HEK293 (cell line): Measurements from ENCODE around the gene CLMN.

Experiments used
- KLF9 ChIP-seq: fragments of 450-650 bp; formaldehyde crosslinking; IDR thresholded peaks from 2 replicates; pipeline ENCODE4 v1.5.1; 2016; ENCODE audit warnings: missing biosample characterization, missing genetic modification characterization, low read depth
- ZBTB8A ChIP-seq: fragments of 450-650 bp; formaldehyde crosslinking; IDR thresholded peaks from 2 replicates; pipeline ENCODE4 v1.5.1; 2016; ENCODE audit warnings: missing biosample characterization, missing genetic modification characterization
- ZNF121 ChIP-seq: fragments of 450-650 bp; formaldehyde crosslinking; IDR thresholded peaks from 2 replicates; pipeline ENCODE4 v1.5.1; 2016; ENCODE audit warnings: missing biosample characterization, missing genetic modification characterization
- ZNF146 ChIP-seq: fragments of 450-650 bp; formaldehyde crosslinking; IDR thresholded peaks from 2 replicates; pipeline ENCODE4 v1.5.1; 2016; ENCODE audit warnings: missing biosample characterization, missing genetic modification characterization
- ZNF155 ChIP-seq: fragments of 450-650 bp; formaldehyde crosslinking; IDR thresholded peaks from 2 replicates; pipeline ENCODE4 v1.5.1; 2016; ENCODE audit warnings: missing biosample characterization, missing genetic modification characterization
- ZNF24 ChIP-seq: fragments of 450-650 bp; formaldehyde crosslinking; IDR thresholded peaks from 2 replicates; pipeline ENCODE4 v1.5.1; 2016; ENCODE audit warnings: missing biosample characterization, missing genetic modification characterization
- ZNF335 ChIP-seq: fragments of 450-650 bp; formaldehyde crosslinking; conservative IDR thresholded peaks from 2 replicates; pipeline ENCODE4 v1.5.1; 2016; ENCODE audit warnings: missing biosample characterization, missing genetic modification characterization
- TF ChIP-seq, protein P1 (sequence below): fragments of 450-650 bp; formaldehyde crosslinking; IDR thresholded peaks from 2 replicates; pipeline ENCODE4 v1.5.1; 2016; ENCODE audit warnings: missing biosample characterization, missing genetic modification characterization
- TF ChIP-seq, protein P2 (sequence below): fragments of 450-650 bp; formaldehyde crosslinking; IDR thresholded peaks from 2 replicates; pipeline ENCODE4 v1.5.1; 2016; ENCODE audit warnings: missing biosample characterization, missing genetic modification characterization
- TF ChIP-seq, protein P3 (sequence below): fragments of 450-650 bp; formaldehyde crosslinking; IDR thresholded peaks from 2 replicates; pipeline ENCODE4 v1.5.0; 2017; ENCODE audit warnings: missing biosample characterization, missing genetic modification characterization, borderline replicate concordance

DNA sequence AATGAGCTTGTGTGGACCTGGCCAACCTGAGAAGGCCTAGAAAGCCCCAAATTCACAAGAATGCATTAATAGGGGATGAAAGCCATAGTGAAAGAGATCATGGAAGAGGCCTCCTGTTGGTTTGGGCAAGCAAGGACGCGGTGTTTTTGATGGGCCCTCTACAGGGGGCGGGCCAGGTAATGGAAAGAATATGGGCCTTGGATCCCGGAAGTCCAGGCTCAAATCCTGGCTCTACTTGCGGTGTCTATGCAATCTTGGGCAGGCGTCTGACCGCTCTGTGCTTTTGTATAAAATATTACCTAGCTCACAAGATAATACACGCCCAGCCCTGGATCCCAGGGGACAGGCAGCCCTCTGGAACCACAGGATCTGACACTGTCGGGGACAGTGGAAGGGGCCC lies 41.1 kb upstream of the CLMN start:
- TF ChIP-seq KLF9 (no peak), ZNF146 (tag by site-specific recombination) (no peak), ZNF335 (no peak), ZNF155 (no peak), ZBTB8A (no peak), ZNF121 (tag by site-specific recombination) (no peak), ZNF24 (tag by site-specific recombination) (no peak)
- TF ChIP-seq, protein P1, sequence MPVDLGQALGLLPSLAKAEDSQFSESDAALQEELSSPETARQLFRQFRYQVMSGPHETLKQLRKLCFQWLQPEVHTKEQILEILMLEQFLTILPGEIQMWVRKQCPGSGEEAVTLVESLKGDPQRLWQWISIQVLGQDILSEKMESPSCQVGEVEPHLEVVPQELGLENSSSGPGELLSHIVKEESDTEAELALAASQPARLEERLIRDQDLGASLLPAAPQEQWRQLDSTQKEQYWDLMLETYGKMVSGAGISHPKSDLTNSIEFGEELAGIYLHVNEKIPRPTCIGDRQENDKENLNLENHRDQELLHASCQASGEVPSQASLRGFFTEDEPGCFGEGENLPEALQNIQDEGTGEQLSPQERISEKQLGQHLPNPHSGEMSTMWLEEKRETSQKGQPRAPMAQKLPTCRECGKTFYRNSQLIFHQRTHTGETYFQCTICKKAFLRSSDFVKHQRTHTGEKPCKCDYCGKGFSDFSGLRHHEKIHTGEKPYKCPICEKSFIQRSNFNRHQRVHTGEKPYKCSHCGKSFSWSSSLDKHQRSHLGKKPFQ (tag by site-specific recombination): no peak
- TF ChIP-seq, protein P2, sequence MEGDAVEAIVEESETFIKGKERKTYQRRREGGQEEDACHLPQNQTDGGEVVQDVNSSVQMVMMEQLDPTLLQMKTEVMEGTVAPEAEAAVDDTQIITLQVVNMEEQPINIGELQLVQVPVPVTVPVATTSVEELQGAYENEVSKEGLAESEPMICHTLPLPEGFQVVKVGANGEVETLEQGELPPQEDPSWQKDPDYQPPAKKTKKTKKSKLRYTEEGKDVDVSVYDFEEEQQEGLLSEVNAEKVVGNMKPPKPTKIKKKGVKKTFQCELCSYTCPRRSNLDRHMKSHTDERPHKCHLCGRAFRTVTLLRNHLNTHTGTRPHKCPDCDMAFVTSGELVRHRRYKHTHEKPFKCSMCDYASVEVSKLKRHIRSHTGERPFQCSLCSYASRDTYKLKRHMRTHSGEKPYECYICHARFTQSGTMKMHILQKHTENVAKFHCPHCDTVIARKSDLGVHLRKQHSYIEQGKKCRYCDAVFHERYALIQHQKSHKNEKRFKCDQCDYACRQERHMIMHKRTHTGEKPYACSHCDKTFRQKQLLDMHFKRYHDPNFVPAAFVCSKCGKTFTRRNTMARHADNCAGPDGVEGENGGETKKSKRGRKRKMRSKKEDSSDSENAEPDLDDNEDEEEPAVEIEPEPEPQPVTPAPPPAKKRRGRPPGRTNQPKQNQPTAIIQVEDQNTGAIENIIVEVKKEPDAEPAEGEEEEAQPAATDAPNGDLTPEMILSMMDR (tag by site-specific recombination): no peak
- TF ChIP-seq, protein P3, sequence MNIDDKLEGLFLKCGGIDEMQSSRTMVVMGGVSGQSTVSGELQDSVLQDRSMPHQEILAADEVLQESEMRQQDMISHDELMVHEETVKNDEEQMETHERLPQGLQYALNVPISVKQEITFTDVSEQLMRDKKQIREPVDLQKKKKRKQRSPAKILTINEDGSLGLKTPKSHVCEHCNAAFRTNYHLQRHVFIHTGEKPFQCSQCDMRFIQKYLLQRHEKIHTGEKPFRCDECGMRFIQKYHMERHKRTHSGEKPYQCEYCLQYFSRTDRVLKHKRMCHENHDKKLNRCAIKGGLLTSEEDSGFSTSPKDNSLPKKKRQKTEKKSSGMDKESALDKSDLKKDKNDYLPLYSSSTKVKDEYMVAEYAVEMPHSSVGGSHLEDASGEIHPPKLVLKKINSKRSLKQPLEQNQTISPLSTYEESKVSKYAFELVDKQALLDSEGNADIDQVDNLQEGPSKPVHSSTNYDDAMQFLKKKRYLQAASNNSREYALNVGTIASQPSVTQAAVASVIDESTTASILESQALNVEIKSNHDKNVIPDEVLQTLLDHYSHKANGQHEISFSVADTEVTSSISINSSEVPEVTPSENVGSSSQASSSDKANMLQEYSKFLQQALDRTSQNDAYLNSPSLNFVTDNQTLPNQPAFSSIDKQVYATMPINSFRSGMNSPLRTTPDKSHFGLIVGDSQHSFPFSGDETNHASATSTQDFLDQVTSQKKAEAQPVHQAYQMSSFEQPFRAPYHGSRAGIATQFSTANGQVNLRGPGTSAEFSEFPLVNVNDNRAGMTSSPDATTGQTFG: no peak
